HepG2 (cell line): ENCODE results near the gene TWNK.
"Not testable (repeated sequence)": the region's sequence is repeated elsewhere in the genome, so short reads cannot be mapped to it uniquely, and the experiment has no call there.

Source experiments
- CTCF ChIP-seq: sonication (generic); formaldehyde crosslinking; IDR thresholded peaks from 2 replicates; pipeline ENCODE4 v1.5.0; 2020; ENCODE audit warnings: mild to moderate bottlenecking, missing genetic modification reagents, moderate library complexity
- ESRRA ChIP-seq: sonication (generic); formaldehyde crosslinking; IDR thresholded peaks from 2 replicates; pipeline ENCODE4 v1.5.1; 2020; ENCODE audit warnings: mild to moderate bottlenecking, low read depth, missing genetic modification reagents
- EZH2 ChIP-seq: conservative IDR thresholded peaks from 2 replicates; pipeline ENCODE4 v1.6.1; 2012; ENCODE audit warnings: mild to moderate bottlenecking, low read depth, low read length, moderate library complexity
- HINFP ChIP-seq: sonication (generic); formaldehyde crosslinking; IDR thresholded peaks from 2 replicates; pipeline ENCODE4 v1.4.0; 2020; ENCODE audit warnings: low read depth, mild to moderate bottlenecking, missing genetic modification reagents
- JUN ChIP-seq: sonication (generic); formaldehyde crosslinking; IDR thresholded peaks from 2 replicates; pipeline ENCODE4 v1.4.0; 2020; ENCODE audit warnings: mild to moderate bottlenecking, missing genetic modification reagents
- RELA ChIP-seq: sonication (generic); formaldehyde crosslinking; IDR thresholded peaks from 2 replicates; pipeline ENCODE4 v1.4.0; 2020; ENCODE audit warnings: missing genetic modification reagents
- ZHX1 ChIP-seq: sonication (generic); formaldehyde crosslinking; IDR thresholded peaks from 2 replicates; pipeline ENCODE4 v1.8.1; 2022; ENCODE audit warnings: low read depth, mild to moderate bottlenecking, missing genetic modification reagents

DNA sequence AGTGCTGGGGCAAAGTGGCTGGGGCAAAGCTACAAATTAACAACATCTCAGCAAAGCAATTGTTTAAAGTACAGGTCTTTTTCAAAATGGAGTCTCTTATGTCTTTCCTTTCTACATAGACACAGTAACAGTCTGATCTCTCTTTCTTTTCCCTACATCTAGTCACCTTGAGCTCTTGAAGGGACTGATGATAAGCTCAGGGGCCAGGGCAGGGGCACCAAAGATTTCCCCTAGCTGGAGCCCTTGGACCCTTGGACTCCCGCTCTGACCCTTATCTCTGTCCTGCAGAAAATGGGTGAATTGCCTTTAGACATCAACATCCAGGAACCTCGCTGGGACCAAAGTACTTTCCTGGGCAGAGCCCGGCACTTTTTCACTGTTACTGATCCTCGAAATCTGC lies 47.1 kb downstream of the TWNK start:
- TF ChIP-seq CTCF (CRISPR knock-in tag); HINFP; RELA; EZH2; ZHX1 (CRISPR knock-in tag); JUN: not testable (repeated sequence)
- peak; percentile 79; the same call in 1 of the 2 replicates for TF ChIP-seq ESRRA (CRISPR knock-in tag)
